ENCODE data around the gene MBNL3.
"Not testable (repeated sequence)": the region's sequence is repeated elsewhere in the genome, so short reads cannot be mapped to it uniquely, and the experiment has no call there.

Gene MBNL3

GRCh38 chrX:132445909-132446308 is 42.9 kb downstream of the MBNL3 start:
- H3K4me3 ChIP-seq (ENCODE audit: low read length in 2 of 2); H3K9me3 ChIP-seq (ENCODE audit: control insufficient read depth in 2 of 2, low read length in 2 of 2); H3K27me3 ChIP-seq (ENCODE audit: control insufficient read depth in 1 of 2, insufficient read depth in 2 of 2, low read length in 2 of 2); H3K9ac ChIP-seq (ENCODE audit: low read length in 2 of 2); H3K36me3 ChIP-seq (ENCODE audit: control insufficient read depth in 2 of 2, insufficient read depth in 2 of 2, low read length in 2 of 2); H3K27ac ChIP-seq (ENCODE audit: low read length); H3K4me1 ChIP-seq (ENCODE audit: control insufficient read depth, insufficient read depth, low read length): not testable (repeated sequence)

DNA sequence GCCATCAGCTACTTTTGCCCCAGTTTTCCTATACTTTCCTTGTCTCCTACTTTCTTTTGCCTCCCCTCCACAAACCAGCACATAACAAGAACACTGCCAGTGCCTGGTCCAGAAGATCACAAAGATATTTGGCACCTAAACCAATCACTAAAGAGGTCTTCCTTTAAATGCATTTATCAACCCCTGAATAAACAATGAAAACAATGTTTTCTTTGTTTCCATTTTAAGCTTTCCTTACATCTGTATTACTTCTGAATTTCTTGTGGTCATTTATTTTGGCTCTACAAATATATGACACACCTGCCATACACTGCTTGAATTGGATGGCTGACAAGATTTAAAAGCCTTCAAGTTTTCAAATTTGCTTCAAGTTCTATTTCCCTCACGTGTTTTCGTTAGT is 43.9 kb downstream of the MBNL3 start:
- Histone ChIP-seq H3K4me3 (ENCODE audit: low read length in 2 of 2) (no peak overlapping the region), H3K9ac (ENCODE audit: low read length in 2 of 2) (no peak overlapping the region), H3K27me3 (ENCODE audit: control insufficient read depth in 1 of 2, insufficient read depth in 2 of 2, low read length in 2 of 2) (no peaks in the 10 kb centered on the region), H3K36me3 (ENCODE audit: control insufficient read depth in 2 of 2, insufficient read depth in 2 of 2, low read length in 2 of 2) (no peaks in the 10 kb centered on the region), H3K4me1 (ENCODE audit: control insufficient read depth, insufficient read depth, low read length) (no peaks in the 10 kb centered on the region), H3K27ac (ENCODE audit: low read length) (no peak overlapping the region), H3K9me3 (ENCODE audit: control insufficient read depth in 2 of 2, low read length in 2 of 2) (no peaks in the 10 kb centered on the region)

GRCh38 chrX:132443196-132444135 is 45.4 kb downstream of the MBNL3 start:
- Histone ChIP-seq H3K27me3 (ENCODE audit: control insufficient read depth in 1 of 2, insufficient read depth in 2 of 2, low read length in 2 of 2) (no peaks in the 10 kb centered on the region), H3K27ac (ENCODE audit: low read length) (no peak overlapping the region), H3K4me1 (ENCODE audit: control insufficient read depth, insufficient read depth, low read length) (no peaks in the 10 kb centered on the region), H3K4me3 (ENCODE audit: low read length in 2 of 2) (no peak overlapping the region), H3K9ac (ENCODE audit: low read length in 2 of 2) (no peak overlapping the region), H3K9me3 (ENCODE audit: control insufficient read depth in 2 of 2, low read length in 2 of 2) (no peaks in the 10 kb centered on the region), H3K36me3 (ENCODE audit: control insufficient read depth in 2 of 2, insufficient read depth in 2 of 2, low read length in 2 of 2) (no peaks in the 10 kb centered on the region)

- no peak overlapping the region for H3K9ac ChIP-seq (ENCODE audit: low read length in 2 of 2)
- no peaks in the 10 kb centered on the region for H3K9me3 ChIP-seq (ENCODE audit: control insufficient read depth in 2 of 2, low read length in 2 of 2)
- H3K36me3 ChIP-seq (ENCODE audit: control insufficient read depth in 2 of 2, insufficient read depth in 2 of 2, low read length in 2 of 2), result no peaks in the 10 kb centered on the region
- H3K27me3 ChIP-seq (ENCODE audit: control insufficient read depth in 1 of 2, insufficient read depth in 2 of 2, low read length in 2 of 2), result no peaks in the 10 kb centered on the region
- no peak overlapping the region for H3K4me3 ChIP-seq (ENCODE audit: low read length in 2 of 2)
- no peak overlapping the region for H3K27ac ChIP-seq (ENCODE audit: low read length)
- no peaks in the 10 kb centered on the region for H3K4me1 ChIP-seq (ENCODE audit: control insufficient read depth, insufficient read depth, low read length)
Measured at GRCh38 chrX:132442691-132443090, 46.1 kb downstream of the MBNL3 start.

DNA sequence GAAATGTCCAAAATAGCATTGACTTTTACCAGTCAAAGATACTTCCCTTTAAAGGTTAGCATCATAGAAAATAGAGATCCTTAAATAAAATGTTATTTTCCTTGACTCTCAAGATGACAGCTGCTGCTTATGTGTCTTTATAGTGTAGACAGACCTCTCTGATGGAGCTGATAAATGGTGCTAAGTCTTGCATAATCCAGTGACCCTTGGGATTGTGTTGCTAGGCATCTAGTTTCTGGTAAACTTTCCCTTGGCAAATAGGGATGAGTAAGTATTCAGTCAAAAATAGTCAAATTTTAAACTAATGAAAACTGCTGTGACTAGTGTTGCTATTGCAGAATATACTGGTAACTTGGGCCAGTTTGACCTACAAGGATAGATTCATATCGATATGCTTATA is 53.6 kb downstream of the MBNL3 start:
- H3K4me3 ChIP-seq (ENCODE audit: low read length in 2 of 2), result no peak overlapping the region
- H3K27me3 ChIP-seq (ENCODE audit: control insufficient read depth in 1 of 2, insufficient read depth in 2 of 2, low read length in 2 of 2), result peaks cover 0 to 2% of the 10 kb centered on the region in 2 donors
- no peak overlapping the region for H3K27ac ChIP-seq (ENCODE audit: low read length)
- H3K9me3 ChIP-seq (ENCODE audit: control insufficient read depth in 2 of 2, low read length in 2 of 2), result no peaks in the 10 kb centered on the region
- H3K4me1 ChIP-seq (ENCODE audit: control insufficient read depth, insufficient read depth, low read length), result no peaks in the 10 kb centered on the region
- H3K36me3 ChIP-seq (ENCODE audit: control insufficient read depth in 2 of 2, insufficient read depth in 2 of 2, low read length in 2 of 2), result no peaks in the 10 kb centered on the region
- no peak overlapping the region for H3K9ac ChIP-seq (ENCODE audit: low read length in 2 of 2)

GRCh38 chrX:132433551-132433950 is 55.3 kb downstream of the MBNL3 start:
- no peaks in the 10 kb centered on the region for H3K4me1 ChIP-seq (ENCODE audit: control insufficient read depth, insufficient read depth, low read length)
- H3K27me3 ChIP-seq (ENCODE audit: control insufficient read depth in 1 of 2, insufficient read depth in 2 of 2, low read length in 2 of 2), result peaks cover 0 to 2% of the 10 kb centered on the region in 2 donors
- no peak overlapping the region for H3K4me3 ChIP-seq (ENCODE audit: low read length in 2 of 2)
- H3K27ac ChIP-seq (ENCODE audit: low read length), result no peak overlapping the region
- no peaks in the 10 kb centered on the region for H3K9me3 ChIP-seq (ENCODE audit: control insufficient read depth in 2 of 2, low read length in 2 of 2)
- H3K36me3 ChIP-seq (ENCODE audit: control insufficient read depth in 2 of 2, insufficient read depth in 2 of 2, low read length in 2 of 2), result no peaks in the 10 kb centered on the region
- H3K9ac ChIP-seq (ENCODE audit: low read length in 2 of 2), result no peak overlapping the region

DNA sequence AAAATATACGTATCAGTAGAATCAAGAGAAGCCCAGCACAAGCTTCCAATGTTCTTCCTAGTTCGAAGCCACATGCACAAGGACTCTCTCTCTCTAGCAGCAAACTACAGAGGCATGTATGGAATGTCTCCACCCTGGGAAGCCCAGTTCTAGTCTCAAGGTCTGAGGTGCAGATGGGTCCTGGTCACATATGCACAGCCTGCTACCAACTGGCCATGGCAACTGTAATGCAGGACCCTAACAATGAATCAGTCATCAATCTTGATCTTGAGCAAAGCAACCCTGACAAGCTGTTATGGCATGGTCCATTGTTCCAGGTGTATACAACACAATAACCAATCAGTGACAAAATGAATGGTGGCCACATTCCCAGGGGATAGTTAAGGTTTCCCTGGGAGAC is 55.8 kb downstream of the MBNL3 start:
- Histone ChIP-seq H3K9me3 (ENCODE audit: control insufficient read depth in 2 of 2, low read length in 2 of 2) (no peaks in the 10 kb centered on the region), H3K9ac (ENCODE audit: low read length in 2 of 2) (no peak overlapping the region), H3K27ac (ENCODE audit: low read length) (no peak overlapping the region), H3K4me1 (ENCODE audit: control insufficient read depth, insufficient read depth, low read length) (no peaks in the 10 kb centered on the region), H3K36me3 (ENCODE audit: control insufficient read depth in 2 of 2, insufficient read depth in 2 of 2, low read length in 2 of 2) (no peaks in the 10 kb centered on the region), H3K27me3 (ENCODE audit: control insufficient read depth in 1 of 2, insufficient read depth in 2 of 2, low read length in 2 of 2) (peaks cover 0 to 2% of the 10 kb centered on the region in 2 donors), H3K4me3 (ENCODE audit: low read length in 2 of 2) (no peak overlapping the region)

DNA sequence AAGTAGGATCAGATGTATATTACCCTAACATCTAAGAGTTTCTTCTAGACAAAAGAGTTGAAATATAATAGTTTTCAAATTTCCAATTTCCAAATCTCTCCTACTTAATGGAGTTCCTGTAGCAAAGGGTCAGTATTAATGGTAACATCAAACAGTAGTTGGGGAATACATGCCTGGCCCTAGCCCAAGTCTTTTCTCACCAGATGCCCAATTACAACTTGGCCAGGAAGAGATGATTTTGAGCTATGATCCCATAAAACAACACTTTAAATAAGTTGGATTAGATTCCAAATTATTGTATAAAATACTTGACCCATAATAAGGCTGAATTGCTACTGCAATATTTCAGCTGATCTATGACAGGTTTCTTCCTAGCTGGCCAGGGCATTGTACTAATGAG is 59.9 kb downstream of the MBNL3 start:
- Histone ChIP-seq H3K9me3 (ENCODE audit: control insufficient read depth in 2 of 2, low read length in 2 of 2) (no peaks in the 10 kb centered on the region), H3K27ac (ENCODE audit: low read length) (no peak overlapping the region), H3K9ac (ENCODE audit: low read length in 2 of 2) (no peak overlapping the region), H3K4me3 (ENCODE audit: low read length in 2 of 2) (no peak overlapping the region), H3K36me3 (ENCODE audit: control insufficient read depth in 2 of 2, insufficient read depth in 2 of 2, low read length in 2 of 2) (no peaks in the 10 kb centered on the region), H3K27me3 (ENCODE audit: control insufficient read depth in 1 of 2, insufficient read depth in 2 of 2, low read length in 2 of 2) (peaks cover 0 to 2% of the 10 kb centered on the region in 2 donors), H3K4me1 (ENCODE audit: control insufficient read depth, insufficient read depth, low read length) (no peaks in the 10 kb centered on the region)

DNA sequence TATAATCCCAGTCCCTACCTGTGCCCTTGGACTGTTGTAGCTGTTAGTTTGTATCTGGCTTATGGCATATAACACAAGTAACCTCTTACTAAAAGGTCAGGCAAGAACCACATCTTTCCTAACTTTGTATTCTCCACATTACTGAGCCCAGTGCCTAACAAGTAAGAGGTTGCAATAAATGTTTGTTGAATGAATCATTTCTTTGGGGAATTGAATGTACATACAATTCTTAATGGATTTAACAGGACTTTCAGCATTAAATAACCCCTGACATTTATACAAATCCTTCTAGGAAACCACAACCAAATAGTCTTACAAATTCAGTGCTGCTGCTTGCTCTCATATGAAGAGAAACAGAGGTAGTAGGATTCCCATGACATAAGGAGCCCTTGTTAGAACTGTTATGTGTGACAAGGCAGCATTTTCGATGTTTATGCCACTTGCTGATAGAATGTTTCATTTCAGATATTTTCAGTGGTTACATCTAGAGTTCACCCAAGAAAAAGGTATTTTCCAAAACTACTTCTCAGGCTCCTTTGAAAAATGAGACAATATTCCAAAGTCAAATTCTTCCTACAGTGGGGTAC is 62.0 kb downstream of the MBNL3 start:
- Histone ChIP-seq H3K27me3 (ENCODE audit: control insufficient read depth in 1 of 2, insufficient read depth in 2 of 2, low read length in 2 of 2) (no peaks in the 10 kb centered on the region), H3K9ac (ENCODE audit: low read length in 2 of 2) (no peak overlapping the region), H3K36me3 (ENCODE audit: control insufficient read depth in 2 of 2, insufficient read depth in 2 of 2, low read length in 2 of 2) (no peaks in the 10 kb centered on the region), H3K9me3 (ENCODE audit: control insufficient read depth in 2 of 2, low read length in 2 of 2) (no peaks in the 10 kb centered on the region), H3K4me3 (ENCODE audit: low read length in 2 of 2) (no peak overlapping the region), H3K27ac (ENCODE audit: low read length) (no peak overlapping the region), H3K4me1 (ENCODE audit: control insufficient read depth, insufficient read depth, low read length) (no peaks in the 10 kb centered on the region)

DNA sequence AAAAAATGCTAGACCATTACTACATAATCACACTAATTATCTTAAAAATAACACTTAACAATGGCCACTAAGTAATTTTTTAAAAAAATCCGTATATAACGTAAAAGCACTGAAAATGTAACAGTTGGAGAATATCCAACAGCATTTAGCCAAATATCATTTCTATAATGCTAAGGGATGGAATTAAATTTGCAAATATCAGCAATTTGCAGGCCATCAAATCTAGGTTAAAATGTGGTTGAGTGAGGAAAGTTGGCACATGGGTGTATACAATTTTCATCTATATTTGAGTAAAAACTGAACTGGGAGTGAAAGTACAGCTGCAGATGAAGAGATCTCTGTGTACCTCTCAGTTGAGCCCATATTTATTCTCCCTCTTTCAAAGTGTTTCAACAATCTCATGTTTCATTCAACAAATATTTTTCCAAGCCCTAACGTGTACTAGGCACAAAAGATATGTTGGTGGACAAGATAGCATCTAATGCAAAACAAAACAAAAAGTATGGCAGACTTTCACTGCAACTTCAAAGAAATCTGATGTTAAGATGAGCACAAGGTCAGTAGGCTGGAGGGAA is 63.0 kb downstream of the MBNL3 start:
- Histone ChIP-seq H3K27ac (ENCODE audit: low read length) (no peak overlapping the region), H3K36me3 (ENCODE audit: control insufficient read depth in 2 of 2, insufficient read depth in 2 of 2, low read length in 2 of 2) (no peaks in the 10 kb centered on the region), H3K4me1 (ENCODE audit: control insufficient read depth, insufficient read depth, low read length) (no peaks in the 10 kb centered on the region), H3K9me3 (ENCODE audit: control insufficient read depth in 2 of 2, low read length in 2 of 2) (no peaks in the 10 kb centered on the region), H3K4me3 (ENCODE audit: low read length in 2 of 2) (no peak overlapping the region), H3K9ac (ENCODE audit: low read length in 2 of 2) (no peak overlapping the region), H3K27me3 (ENCODE audit: control insufficient read depth in 1 of 2, insufficient read depth in 2 of 2, low read length in 2 of 2) (no peaks in the 10 kb centered on the region)

- Histone ChIP-seq H3K27me3 (ENCODE audit: control insufficient read depth in 1 of 2, insufficient read depth in 2 of 2, low read length in 2 of 2) (no peaks in the 10 kb centered on the region), H3K9ac (ENCODE audit: low read length in 2 of 2) (no peak overlapping the region), H3K4me3 (ENCODE audit: low read length in 2 of 2) (no peak overlapping the region), H3K27ac (ENCODE audit: low read length) (no peak overlapping the region), H3K9me3 (ENCODE audit: control insufficient read depth in 2 of 2, low read length in 2 of 2) (no peaks in the 10 kb centered on the region), H3K36me3 (ENCODE audit: control insufficient read depth in 2 of 2, insufficient read depth in 2 of 2, low read length in 2 of 2) (no peaks in the 10 kb centered on the region), H3K4me1 (ENCODE audit: control insufficient read depth, insufficient read depth, low read length) (no peaks in the 10 kb centered on the region)
Measured at GRCh38 chrX:132423323-132423722, 65.5 kb downstream of the MBNL3 start.
